Tibial nerve (tissue), 4 donors: ENCODE data around the gene JAKMIP1.

Source experiments
- EP300 ChIP-seq, 2 donors: sonication (generic); formaldehyde crosslinking; IDR thresholded peaks; one replicate each; pipeline ENCODE4 v1.6.1; 2017; ENCODE audit warnings: antibody characterized with exemption in 2 of 2, mild to moderate bottlenecking in 1 of 2
- TF ChIP-seq, protein P1 (sequence below), 5 experiments: fragments of 200-600 bp in 3 of 5; fragments of 450-650 bp in 2 of 5; sonication (generic) in 3 of 5; IDR thresholded peaks; one replicate each; pipeline ENCODE4 v1.5.1; 2016 to 2019; ENCODE audit warnings: antibody characterized with exemption in 5 of 5, mild to moderate bottlenecking in 3 of 5, moderate library complexity in 2 of 5

DNA sequence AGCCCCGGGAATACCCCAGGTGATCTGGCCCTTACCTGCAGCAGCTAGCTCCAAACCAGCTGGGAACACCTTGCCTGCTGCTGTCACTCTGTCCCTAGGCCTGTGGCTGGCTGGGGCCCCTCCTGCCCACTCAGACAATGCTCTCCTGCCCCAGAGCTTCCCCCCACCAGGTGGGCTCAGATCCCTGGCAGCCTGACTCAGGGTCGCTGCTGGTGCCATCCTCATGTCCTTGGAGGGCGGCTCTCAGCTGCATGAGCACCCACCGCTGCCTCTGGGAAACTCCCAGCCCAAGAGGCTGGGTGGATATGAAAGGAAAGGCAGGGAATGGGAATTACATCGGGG is 197.9 kb downstream of the JAKMIP1 start:
- no peak for TF ChIP-seq EP300 (IDR thresholded peaks at IDR 0.05)
- TF ChIP-seq, protein P1, sequence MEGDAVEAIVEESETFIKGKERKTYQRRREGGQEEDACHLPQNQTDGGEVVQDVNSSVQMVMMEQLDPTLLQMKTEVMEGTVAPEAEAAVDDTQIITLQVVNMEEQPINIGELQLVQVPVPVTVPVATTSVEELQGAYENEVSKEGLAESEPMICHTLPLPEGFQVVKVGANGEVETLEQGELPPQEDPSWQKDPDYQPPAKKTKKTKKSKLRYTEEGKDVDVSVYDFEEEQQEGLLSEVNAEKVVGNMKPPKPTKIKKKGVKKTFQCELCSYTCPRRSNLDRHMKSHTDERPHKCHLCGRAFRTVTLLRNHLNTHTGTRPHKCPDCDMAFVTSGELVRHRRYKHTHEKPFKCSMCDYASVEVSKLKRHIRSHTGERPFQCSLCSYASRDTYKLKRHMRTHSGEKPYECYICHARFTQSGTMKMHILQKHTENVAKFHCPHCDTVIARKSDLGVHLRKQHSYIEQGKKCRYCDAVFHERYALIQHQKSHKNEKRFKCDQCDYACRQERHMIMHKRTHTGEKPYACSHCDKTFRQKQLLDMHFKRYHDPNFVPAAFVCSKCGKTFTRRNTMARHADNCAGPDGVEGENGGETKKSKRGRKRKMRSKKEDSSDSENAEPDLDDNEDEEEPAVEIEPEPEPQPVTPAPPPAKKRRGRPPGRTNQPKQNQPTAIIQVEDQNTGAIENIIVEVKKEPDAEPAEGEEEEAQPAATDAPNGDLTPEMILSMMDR (IDR thresholded peaks at IDR 0.05), result no peak
